ENCODE data around the gene SPTBN5. TPM values are rescaled to one million over a fixed set of nuclear protein-coding genes. Genes with fewer than 3 reads are reported as not detected.

Gene SPTBN5
- total and polyA plus RNA-seq, 10 of the 15 experiments (the other 5 are each of a cell fraction or from before 2014, with no cell fraction given): under 0.01 to 0.18 (median 0.04) TPM; not detected in 4

GRCh38 chr15:41925086-41925608, 31.3 kb upstream of the SPTBN5 start:
- DNase-seq (ENCODE audit: low read depth, low spot score) (no peak), FAIRE-seq (no peak), ATAC-seq (no peak)
- 97% methylated on average over 7 of the region's 7 CpGs for WGBS (ENCODE audit: insufficient coverage, insufficient replicate concordance, low lambda C conversion rate, missing lambda C conversion rate)
- Histone ChIP-seq H3K4me3 (no peak overlapping the region), H3K36me3 (ENCODE audit: control insufficient read depth in 2 of 2, insufficient read depth in 2 of 2, low read length in 1 of 2) (peaks cover 11 to 13% of the 10 kb centered on the region in 2 experiments), H4K20me1 (ENCODE audit: control insufficient read depth, insufficient read depth) (no peaks in the 10 kb centered on the region; the same call in 1 of the 2 replicates), H3K4me2 (ENCODE audit: control insufficient read depth, insufficient read depth) (no peak overlapping the region), H3K9ac (ENCODE audit: control insufficient read depth, insufficient read depth, low read length) (no peak overlapping the region), H3K9me3 (replicated peaks; ENCODE audit: control insufficient read depth, insufficient read depth, low read length) (no peaks in the 10 kb centered on the region), H3K79me2 (ENCODE audit: control insufficient read depth, insufficient read depth, low read length) (peaks cover 30% of the 10 kb centered on the region), H2AFZ (ENCODE audit: control insufficient read depth, low read depth, low read length) (no peak overlapping the region), H3K4me1 (ENCODE audit: control insufficient read depth, insufficient read depth, low read length) (peaks cover 49% of the 10 kb centered on the region), H3K27me3 (replicated peaks in 1 of 2; ENCODE audit: control insufficient read depth in 2 of 2, insufficient read depth in 2 of 2, low read length in 1 of 2) (no peaks in the 10 kb centered on the region), H3K27ac (ENCODE audit: control insufficient read depth, insufficient read depth) (no peak overlapping the region)
- no TSS peak for BruUV-seq (replicated peaks)
- intact Hi-C loops (cut with micrococcal nuclease; ENCODE audit: unreplicated experiment) (no loop called here), in situ Hi-C loops (cut with MboI) (no loop called here)
- CTCF ChIA-PET: no interaction called here
- RAD21 ChIA-PET (ENCODE audit: unreplicated experiment): no interaction called here
- POLR2A ChIA-PET: interaction anchor here (0.7 kb wide), 1 partner anchor 45 kb away, joined by 3 read pairs; no protein-coding TSS in a partner anchor
- SMC1A ChIA-PET (ENCODE audit: uncharacterized antibody, unreplicated experiment): interaction anchor here (1.1 to 1.5 kb wide), 4 partner anchors 29 to 49 kb away, joined by 3 to 6 read pairs (median 3); partner anchors contain the start of gene EHD4
- TF ChIP-seq KDM1A (IDR thresholded peaks at IDR 0.05; ENCODE audit: borderline replicate concordance): no peak
- no peak for TF ChIP-seq ATF7 (IDR thresholded peaks at IDR 0.05; ENCODE audit: low read depth)
- no peak for TF ChIP-seq PRDM15 (CRISPR knock-in tag; IDR thresholded peaks at IDR 0.05)
- no peak for TF ChIP-seq ZNF592 (IDR thresholded peaks at IDR 0.05)
- no peak for TF ChIP-seq YY1 (IDR thresholded peaks at IDR 0.05; ENCODE audit: low read depth, low read length)
- TF ChIP-seq RCOR1 (conservative IDR thresholded peaks at IDR 0.05; ENCODE audit: low read depth, low read length): no peak
- TF ChIP-seq ZNF207 (IDR thresholded peaks at IDR 0.05; ENCODE audit: borderline replicate concordance): no peak
- TF ChIP-seq RAD51 (IDR thresholded peaks at IDR 0.05): no peak
- TF ChIP-seq IRF5 (IDR thresholded peaks at IDR 0.05; ENCODE audit: borderline replicate concordance): no peak
- TF ChIP-seq ZBTB11 (CRISPR knock-in tag; IDR thresholded peaks at IDR 0.05): no peak
- TF ChIP-seq NFYA (IDR thresholded peaks at IDR 0.05; ENCODE audit: borderline replicate concordance, low read depth, low read length): no peak

Measured in GM12878 (cell line).